SK-N-MC (cell line): Measurements from ENCODE around the gene TRAPPC6A.

ENCODE experiments used
- FOXP2 ChIP-seq: optimal IDR thresholded peaks from 2 replicates; pipeline ENCODE3; 2011; ENCODE audit warnings: mild to moderate bottlenecking, moderate library complexity; ENCODE audit not compliant: insufficient read depth; ENCODE audit errors: extremely low read length, control extremely low read depth
- POLR2AphosphoS5 ChIP-seq: IDR thresholded peaks from 2 replicates; pipeline ENCODE4 v1.6.1; 2012; ENCODE audit warnings: mild to moderate bottlenecking, low read depth, low read length, borderline replicate concordance

GRCh38 chr19:45149129-45149528 lies 28.9 kb downstream of the TRAPPC6A start:
- TF ChIP-seq FOXP2, result no peak
- no peak for TF ChIP-seq POLR2AphosphoS5
